Measurements from ENCODE around the gene VIT. TPM values are rescaled to one million over a fixed set of nuclear protein-coding genes. Genes with fewer than 3 reads are reported as not detected.

Gene VIT
- total RNA-seq, 1 donor from 2014 or later, result 4.2 TPM

DNA sequence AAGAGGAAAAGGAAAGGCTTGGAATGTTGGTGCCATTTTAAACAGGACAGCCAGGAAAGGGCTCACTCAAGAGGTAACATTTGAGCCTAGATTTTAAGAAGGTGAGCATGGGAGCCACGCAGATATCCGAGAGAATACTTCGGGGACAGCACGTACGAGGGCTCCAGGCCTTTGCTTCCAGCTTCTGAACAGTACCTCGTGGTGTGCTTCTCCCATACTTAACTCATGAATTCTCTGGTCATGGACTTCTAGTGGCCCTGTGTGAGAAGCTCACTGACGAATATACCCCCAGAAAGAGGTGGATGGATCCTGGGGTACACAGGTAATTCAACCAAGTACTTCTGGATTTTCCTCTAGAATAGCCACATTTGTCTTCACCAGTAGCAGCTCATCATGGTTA is 2.7 kb upstream of the VIT start:
- Histone ChIP-seq H3K9me3 (no peaks in the 10 kb centered on the region), H3K4me1 (no peaks in the 10 kb centered on the region), H3K27ac (no peak overlapping the region), H3K27me3 (ENCODE audit: low read depth) (no peaks in the 10 kb centered on the region), H3K36me3 (no peaks in the 10 kb centered on the region), H3K4me3 (no peak overlapping the region)
- DNase-seq (no peak), ATAC-seq (no peak)
- TF ChIP-seq, protein P1, sequence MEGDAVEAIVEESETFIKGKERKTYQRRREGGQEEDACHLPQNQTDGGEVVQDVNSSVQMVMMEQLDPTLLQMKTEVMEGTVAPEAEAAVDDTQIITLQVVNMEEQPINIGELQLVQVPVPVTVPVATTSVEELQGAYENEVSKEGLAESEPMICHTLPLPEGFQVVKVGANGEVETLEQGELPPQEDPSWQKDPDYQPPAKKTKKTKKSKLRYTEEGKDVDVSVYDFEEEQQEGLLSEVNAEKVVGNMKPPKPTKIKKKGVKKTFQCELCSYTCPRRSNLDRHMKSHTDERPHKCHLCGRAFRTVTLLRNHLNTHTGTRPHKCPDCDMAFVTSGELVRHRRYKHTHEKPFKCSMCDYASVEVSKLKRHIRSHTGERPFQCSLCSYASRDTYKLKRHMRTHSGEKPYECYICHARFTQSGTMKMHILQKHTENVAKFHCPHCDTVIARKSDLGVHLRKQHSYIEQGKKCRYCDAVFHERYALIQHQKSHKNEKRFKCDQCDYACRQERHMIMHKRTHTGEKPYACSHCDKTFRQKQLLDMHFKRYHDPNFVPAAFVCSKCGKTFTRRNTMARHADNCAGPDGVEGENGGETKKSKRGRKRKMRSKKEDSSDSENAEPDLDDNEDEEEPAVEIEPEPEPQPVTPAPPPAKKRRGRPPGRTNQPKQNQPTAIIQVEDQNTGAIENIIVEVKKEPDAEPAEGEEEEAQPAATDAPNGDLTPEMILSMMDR (IDR thresholded peaks at IDR 0.05), result no peak
- intact Hi-C loops (cut with DNase I), result no loop called here

DNA sequence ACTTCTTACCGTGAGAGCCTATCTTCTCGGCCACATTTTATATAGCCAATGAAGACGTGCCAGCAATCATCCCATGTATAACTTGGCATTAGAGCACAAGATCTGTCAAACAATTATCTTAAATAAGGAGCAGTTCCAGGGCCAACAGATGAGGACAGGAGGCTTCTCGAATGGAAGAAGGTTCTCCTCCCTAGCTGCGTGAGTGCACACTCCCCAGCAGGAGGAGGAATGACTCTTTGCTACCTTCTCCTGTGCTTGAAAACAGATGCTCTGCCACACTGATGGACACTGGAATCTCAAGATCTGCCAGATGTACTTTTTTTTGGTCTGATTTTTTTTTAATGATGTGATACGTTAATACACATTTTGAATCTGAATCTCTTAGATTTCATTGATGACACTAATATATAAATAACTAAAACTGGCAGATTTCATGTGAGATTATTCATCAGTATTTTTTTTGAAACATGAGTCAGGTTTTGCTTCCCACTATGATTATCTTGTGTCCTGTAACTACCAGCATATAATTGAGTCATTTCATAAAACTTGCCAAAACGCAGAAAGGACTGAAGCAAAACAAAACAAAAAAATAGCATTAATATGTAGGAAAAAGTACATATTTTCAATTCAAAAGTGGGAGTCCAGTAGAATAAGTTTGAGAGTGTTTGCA is 626 bp upstream of the VIT start:
- Histone ChIP-seq H3K9me3 (no peaks in the 10 kb centered on the region), H3K27me3 (ENCODE audit: low read depth) (no peaks in the 10 kb centered on the region), H3K36me3 (no peaks in the 10 kb centered on the region), H3K27ac (no peak overlapping the region), H3K4me3 (no peak overlapping the region), H3K4me1 (no peaks in the 10 kb centered on the region)
- ATAC-seq (no peak), DNase-seq (no peak)
- TF ChIP-seq, protein P1 (IDR thresholded peaks at IDR 0.05), result no peak
- intact Hi-C loops (cut with DNase I), result no loop called here

DNA sequence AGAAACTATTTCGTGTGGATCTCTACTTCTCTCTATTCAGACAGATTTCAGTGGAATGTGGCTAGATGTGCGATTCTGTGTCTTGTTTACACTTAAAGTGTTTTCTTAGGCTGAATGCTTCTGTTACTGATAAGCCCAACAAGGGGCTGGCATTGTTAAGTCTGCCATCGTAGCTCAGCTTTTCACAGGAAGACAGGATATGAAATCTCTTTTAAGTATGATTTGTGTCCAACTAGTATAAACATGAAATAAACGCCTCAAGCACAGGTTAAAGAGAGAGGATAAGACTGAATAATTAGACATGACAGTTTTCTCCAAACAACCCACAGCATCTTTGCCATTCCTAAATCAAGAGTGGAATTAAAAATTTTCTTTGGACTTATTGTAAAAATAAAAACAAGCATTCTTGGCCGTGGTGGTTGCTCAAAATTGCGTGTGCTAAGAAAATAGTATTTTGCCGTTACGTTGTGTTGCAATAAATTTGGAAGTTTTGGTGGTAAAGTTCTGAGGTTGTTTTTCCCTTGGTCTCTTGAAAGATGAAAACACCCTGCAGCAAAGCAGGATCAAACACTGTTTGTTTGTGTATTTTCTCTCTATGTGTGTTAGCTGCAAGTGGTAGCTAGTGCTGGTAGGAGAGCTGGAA is 1.0 kb downstream of the VIT start:
- H3K36me3 ChIP-seq, result no peaks in the 10 kb centered on the region
- intact Hi-C loops (cut with DNase I), result no loop called here
- no peak for ATAC-seq
- H3K4me3 ChIP-seq, result no peak overlapping the region
- no peaks in the 10 kb centered on the region for H3K4me1 ChIP-seq
- TF ChIP-seq, protein P1 (IDR thresholded peaks at IDR 0.05), result no peak
- DNase-seq, result no peak
- H3K27ac ChIP-seq, result no peak overlapping the region
- no peaks in the 10 kb centered on the region for H3K27me3 ChIP-seq (ENCODE audit: low read depth)
- H3K9me3 ChIP-seq, result no peaks in the 10 kb centered on the region

DNA sequence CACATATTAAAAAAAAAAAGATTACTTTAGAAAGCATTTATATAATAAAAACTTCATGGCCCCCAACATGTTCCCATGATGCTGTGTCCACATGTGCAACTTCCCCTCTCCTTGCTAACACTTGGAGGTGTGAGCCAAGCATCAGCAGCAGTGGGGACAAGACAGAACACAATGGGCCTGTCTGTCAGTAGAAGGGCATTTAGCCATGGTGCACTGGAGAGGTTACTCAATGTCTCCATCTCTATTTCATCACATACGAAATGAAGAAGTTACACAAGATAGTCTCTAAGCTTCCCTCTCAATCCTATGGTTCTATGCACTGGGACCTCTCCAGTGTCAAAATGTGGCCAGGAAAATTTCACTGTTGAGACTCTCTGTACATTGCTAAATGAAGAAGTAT is 2.5 kb downstream of the VIT start:
- peak; percentile 62 to 85 for ATAC-seq
- Histone ChIP-seq H3K36me3 (no peaks in the 10 kb centered on the region), H3K4me1 (no peaks in the 10 kb centered on the region), H3K9me3 (no peaks in the 10 kb centered on the region), H3K4me3 (no peak overlapping the region), H3K27ac (no peak overlapping the region), H3K27me3 (ENCODE audit: low read depth) (no peaks in the 10 kb centered on the region)
- intact Hi-C loops (cut with DNase I), result no loop called here
- DNase-seq, result no peak
- TF ChIP-seq, protein P1 (IDR thresholded peaks at IDR 0.05), result no peak

DNA sequence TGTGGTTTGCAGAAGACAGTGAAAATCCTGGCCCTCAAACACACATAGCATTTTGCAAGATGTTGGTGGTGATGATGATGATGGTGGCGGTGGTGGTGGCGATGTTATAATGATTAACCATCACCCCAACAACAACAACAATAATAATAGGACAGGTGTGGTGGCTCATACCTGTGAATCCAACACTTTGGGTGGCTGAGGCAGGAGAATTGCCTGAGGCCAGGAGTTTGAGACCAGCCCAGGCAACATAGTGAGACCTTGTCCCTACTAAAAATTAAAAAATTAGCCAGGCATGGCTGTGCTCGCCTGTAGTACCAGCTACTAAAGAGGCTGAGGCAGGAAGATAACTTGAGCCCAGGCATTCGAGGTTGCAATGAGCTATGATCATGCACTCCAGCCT is 3.8 kb downstream of the VIT start:
- no peak overlapping the region for H3K27ac ChIP-seq
- no peak for DNase-seq
- H3K27me3 ChIP-seq (ENCODE audit: low read depth), result no peaks in the 10 kb centered on the region
- H3K4me1 ChIP-seq, result no peaks in the 10 kb centered on the region
- TF ChIP-seq, protein P1 (IDR thresholded peaks at IDR 0.05), result no peak
- H3K9me3 ChIP-seq, result no peaks in the 10 kb centered on the region
- H3K4me3 ChIP-seq, result no peak overlapping the region
- intact Hi-C loops (cut with DNase I), result no loop called here
- ATAC-seq, result no peak
- no peaks in the 10 kb centered on the region for H3K36me3 ChIP-seq
